NCI-H2029 (cell line): ENCODE results near the gene PDE5A.
"Not testable (repeated sequence)": the region's sequence is repeated elsewhere in the genome, so short reads cannot be mapped to it uniquely, and the experiment has no call there.

ENCODE experiments used
- DNase-seq: peaks from one replicate; lab custom pipeline; 2025; lab: John Stamatoyannopoulos, UW

Gene PDE5A

DNA sequence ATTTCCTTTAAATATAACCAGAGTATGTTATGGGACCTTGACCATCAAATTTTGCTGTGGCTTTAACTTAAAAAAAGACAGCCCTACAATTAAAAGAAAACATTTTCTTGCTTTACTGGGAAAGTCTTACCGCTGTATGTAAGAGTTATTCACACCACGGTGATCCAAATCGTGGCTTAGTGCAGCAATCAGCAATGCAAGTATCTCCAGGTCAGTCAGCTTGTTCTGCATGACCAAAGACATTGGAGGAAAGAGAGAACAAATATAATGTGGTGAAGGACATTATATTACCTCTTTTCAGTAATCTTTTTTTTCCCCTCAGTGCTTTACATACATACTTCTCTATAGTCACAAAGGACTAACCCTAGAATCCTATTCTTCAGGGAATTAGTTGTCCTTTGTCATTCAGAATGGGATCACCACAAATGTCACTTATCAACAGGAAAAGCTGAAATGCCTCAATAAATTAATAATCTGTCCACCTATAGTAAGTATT, 109.6 kb downstream of the PDE5A start:
- no peak for DNase-seq

DNA sequence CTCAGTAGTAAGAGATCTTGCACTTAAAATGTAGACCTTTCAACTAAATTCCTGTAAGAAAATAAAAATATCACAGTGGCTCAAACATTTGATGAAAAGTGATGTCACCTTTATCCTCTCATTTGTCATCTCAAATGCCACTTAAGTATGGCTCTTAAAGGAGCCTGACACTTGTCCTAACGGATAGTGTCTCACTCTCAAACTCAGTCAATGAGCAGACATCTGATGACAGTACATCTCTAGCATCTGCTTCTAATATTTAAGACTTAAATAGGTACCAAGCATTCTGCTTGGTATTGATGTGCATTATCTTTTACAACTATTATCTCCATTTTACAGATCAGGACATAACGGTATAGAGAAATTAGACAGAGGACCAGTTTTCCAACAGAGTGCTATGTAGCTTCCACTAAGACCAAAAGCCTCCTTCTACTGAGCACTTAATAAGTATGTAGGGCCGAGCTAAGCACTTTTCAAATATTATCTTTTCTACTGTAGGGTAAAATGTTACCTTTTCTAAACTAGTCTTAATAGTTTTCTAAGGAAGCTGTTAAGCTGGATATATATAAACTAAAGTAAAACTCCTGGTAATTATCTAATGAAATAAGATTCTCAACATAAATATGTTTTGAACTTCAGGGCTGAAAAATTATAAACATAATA, 110.2 kb downstream of the PDE5A start:
- no peak for DNase-seq

DNA sequence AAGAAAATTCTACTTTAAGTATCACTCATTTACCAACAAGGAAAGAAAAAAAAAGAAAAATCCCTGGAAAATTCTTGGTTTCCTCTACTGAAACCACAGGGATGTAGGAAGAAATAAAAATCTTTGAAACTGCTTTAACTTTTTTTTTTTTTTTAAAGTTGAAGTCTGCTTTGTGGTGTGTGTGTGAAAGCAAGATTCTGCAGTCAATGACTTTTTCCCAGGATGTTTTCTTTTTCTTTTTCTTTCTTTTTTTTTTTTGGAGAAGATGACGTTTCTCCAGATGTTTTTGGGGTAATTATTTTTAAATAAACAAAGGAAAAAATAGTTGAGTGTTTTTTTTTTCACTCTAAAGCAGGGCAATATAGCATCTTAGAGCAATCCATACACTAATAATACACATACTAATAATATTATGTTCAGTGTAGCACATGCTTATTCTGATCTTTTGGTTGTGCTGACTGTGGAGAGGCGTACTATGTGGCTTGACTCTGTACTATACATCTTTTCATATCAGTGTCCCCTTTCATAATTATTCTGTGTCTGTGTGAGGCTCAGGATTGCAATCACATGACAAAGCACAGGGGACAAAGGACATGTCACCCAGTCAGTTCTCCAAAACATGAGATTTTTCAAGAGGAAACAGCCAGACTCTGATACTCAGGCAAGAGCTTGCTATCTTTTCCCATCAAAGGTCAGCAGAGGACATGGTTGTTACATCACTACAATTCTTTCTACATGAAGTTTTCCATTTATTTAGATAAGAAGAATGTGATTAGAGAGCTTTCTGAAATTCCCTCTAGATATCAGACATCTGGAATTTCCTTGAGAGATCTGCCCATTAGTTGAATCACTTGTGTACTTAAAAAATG, 111.0 kb downstream of the PDE5A start:
- no peak for DNase-seq

DNA sequence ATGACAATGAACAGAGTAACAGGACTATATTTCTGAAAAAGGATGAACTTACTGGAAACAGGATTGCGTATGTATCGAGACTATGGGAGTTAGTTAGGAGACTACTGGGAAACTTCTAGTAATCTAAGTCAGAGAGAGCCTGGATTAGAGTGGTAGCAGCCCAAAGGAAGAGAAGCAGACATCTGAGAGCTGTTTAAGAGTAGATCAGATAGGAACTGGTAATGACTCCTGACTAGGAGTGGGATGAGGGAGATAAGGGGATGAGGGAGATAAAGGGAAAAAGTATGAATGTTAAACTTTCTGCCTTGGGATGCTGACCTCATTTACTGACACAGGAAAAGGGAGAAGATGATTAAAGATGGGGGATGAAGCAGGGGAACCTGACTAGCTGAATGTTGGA, 116.2 kb downstream of the PDE5A start:
- DNase-seq = no peak

DNA sequence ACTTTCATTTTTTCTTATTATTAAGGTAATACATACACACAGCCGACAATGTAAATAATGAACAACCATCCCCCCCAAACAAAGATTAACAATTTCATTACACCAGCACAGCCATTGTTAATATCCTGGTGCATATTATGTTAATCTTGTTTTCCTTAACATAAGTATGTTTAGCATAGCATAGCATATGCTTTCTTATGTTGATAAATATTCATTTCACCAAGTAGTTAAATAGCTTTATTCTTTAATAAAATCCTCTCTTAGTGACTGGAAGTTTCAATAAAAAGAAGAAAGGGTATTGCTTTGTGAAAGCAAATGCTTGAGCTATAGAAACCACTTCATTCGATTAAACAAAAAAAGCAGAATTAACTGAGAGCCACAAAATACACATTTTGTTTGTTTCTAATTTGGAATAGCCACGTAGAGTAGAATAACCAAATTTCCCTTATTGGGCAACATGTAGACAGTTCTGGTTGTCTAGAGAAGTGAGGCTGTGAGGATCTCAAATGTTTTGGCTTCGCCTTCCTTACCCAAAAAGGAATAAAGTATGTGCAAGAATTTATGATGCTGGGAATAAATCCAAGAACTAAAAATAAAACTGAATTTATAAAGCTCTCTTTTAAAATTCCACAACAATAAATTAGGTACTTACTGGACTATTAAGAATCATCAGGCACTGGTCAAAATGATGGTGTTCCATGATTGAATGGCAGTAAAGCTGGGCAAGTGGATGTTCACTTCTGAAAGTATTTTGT, 118.0 kb downstream of the PDE5A start:
- no peak for DNase-seq

DNA sequence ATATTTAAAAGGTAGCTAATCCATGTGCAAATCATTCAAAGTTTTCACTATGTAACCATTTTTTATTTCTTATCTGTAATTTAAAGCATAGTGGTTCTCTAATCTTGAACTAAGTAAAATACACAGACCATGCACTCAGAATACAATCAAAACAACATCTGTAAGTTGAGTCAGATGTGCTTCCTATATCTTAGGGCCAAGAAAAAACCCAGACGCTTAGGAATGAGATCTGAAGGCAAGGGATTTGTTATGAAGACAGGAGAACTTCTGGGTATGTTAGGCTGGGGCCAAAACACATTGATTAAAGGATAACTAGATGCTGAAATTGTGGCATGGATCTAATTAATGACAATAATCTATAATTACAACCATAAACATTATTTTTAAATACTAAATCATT, 120.3 kb downstream of the PDE5A start:
- DNase-seq = no peak

DNA sequence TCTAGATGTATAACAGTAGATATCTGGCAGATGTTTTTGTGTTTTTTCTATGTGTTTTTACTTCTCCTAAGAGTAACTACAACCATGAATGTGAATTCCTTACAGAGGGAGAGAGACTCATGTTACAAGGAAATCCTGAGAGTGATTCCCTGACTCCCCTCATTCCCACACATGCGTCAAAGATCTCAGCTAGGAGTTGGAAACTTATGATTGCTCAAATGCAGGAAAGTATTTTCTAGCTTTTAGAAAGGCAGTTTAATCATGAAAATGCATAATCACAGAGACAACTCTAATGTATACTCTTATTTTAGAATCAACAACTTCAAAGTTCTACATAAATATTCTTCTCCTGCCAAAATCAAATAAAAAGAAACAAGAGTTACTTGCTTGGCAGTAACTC, 121.8 kb downstream of the PDE5A start:
- no peak for DNase-seq

DNA sequence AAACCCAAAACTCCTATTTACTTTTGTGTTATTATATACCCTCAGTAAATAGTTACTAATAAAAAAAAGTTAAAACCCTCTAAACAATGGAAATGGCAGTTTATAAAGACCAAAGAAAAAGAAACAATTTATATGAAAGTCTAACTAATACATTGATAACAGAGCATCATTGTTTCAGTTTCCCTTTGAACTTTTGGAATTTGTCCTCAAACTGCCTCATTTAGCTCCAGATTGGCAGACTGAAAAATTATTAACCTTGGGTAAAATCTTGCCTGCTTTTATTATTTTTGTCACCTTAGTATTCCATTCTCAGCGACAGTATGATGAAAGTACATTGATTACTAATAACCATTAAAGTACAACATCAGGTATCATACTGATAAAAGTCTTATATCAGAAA, 124.0 kb downstream of the PDE5A start:
- DNase-seq = no peak

DNA sequence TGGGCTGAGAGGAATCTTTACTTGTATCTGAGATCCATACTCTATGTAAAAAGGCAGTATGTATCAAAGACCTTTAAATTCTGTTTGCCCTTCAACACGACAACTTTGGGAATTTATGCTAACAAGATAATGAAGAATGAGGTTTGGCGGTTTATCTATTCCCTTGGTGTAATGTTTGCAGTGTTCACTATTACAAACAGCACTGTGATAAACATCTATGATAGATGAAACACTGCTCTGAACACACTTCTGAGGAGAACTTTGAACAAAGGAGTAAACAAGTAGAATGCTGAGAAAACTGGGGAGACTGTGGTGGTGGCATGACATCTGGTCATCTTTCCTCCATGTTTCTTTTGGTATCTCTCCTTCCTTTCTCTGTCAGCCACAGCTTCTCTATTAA, 126.9 kb downstream of the PDE5A start:
- no peak for DNase-seq

DNA sequence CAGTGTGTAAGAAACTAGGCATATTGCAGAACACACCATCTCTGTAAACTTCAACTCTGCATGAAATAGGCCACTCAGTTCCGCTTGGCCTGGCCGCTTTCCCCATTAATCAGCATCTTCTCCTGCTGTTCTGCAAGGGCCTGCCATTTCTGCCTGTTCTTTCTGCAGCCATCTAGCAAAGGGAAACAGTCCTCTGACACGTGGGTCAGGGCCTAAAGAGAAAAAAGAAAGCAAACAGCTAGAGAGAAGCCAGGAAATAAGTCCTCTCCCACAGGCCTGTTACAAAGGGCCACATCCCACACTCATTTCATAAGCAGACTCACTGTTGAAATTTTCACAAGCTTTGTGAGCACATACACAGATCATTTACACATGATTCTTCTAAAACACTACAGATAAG, 130.1 kb downstream of the PDE5A start:
- DNase-seq = peak; percentile 10

DNA sequence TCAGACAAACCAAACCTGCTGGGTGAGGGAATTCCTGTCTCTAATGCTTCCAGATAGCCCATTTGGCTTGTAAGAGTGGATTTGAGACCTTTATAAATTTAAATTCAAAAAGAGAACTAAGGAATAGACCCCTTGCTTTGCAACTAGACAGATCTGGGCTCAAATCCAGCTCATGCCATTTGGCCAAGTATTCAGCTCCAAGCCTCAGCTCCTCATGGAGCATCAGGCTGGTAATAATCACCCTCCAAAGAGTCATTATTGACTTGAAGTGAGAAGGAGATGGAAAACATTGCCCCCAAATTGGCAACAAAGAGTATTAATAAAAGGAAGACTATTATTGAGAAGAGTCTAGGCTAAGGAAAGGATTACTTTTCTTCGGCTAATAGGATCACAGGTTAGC, 134.7 kb downstream of the PDE5A start:
- DNase-seq = no peak

DNA sequence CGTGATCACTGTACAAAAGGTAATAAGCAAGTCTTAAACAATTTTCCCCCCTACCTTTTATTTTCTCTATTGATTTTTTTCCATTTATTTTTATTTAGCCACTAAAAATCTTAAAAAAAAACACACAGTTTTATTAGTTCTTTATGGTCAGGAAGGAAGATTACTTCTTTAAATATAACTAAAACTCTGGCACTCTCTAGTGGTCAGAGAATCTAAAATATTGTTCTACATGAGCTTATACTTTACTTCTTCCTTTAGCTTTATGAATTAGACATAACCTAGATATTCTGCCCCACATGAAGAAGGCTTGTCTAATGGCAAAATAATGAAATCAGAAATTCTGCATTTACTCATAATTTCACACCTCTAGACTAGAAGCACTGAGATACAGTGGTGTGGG, 135.2 kb downstream of the PDE5A start:
- no peak for DNase-seq

DNA sequence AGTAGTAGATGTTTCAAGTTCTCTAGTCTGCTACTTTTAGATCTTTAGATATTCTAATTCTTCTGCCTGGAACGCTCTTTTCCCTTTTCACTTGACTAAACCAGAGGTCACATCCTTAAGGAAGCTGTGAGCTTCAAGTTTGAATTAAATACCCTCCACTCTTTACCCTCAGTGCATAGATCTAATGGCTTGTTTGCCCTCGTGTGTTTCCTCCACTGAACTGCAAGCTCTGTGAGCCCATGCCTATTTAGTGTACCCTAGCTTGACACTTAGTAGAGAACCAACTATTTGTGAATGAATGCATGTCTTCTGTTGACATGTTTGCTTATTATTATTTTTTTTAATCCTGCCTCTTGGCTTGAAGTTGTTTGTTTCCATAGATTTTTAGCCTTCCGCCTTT, 138.3 kb downstream of the PDE5A start:
- DNase-seq = no peak

DNA sequence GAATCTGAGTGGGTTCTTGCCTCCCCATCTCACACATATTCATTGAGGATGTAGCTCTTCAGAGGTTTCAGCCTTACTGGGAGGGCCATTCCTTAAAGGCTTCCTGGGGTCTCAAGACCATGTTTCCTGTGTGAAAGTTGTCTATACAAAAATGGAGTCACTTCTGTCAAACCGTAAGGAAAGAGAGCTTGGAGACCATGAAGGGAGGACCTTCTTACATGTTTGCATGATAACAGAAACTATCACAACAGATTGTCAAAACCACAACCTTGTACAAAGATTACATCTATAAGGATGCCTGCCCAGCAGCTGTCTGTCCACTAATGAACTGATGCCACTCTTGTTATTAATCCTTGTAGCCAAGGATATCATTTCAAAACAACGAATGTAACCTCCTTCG, 139.3 kb downstream of the PDE5A start:
- no peak for DNase-seq

DNA sequence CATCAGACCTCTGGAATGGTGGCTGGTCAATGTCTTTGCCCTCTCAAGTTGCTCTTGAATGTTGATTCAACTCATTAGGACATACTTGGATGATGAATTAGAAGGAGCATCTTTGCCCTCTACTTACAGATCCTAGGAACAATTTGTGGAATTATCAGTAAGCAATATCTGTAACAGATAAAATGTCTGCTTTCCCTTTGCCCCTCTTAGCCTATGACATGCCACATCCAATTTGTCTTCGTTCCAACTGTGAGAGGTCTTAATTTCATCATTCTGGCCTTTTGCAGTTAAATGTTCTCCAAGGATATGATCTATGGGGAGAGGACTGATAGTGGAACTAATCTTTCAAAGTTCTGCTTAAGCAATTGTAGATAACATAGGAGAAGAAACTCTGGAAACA, 148.3 kb downstream of the PDE5A start:
- no peak for DNase-seq

DNA sequence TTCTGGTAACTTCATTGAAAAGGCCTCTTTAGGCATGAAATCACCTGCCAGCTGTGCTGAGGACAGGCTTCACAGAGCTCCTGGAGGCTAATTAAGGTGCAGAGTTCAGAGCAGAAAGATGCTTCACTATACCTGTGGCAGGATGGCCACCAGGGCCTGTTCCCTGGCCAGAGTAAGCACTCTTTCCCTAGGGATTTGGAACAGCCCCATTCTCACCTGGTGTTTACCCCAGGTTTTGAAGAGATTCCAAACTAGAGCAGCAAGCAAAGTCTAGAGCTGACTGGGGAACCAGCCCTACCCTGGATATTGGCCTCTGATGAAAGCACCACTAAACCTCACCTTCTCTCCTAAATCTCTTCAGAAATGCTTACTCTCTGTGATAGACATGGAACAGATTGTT, 148.8 kb downstream of the PDE5A start:
- DNase-seq = no peak

DNA sequence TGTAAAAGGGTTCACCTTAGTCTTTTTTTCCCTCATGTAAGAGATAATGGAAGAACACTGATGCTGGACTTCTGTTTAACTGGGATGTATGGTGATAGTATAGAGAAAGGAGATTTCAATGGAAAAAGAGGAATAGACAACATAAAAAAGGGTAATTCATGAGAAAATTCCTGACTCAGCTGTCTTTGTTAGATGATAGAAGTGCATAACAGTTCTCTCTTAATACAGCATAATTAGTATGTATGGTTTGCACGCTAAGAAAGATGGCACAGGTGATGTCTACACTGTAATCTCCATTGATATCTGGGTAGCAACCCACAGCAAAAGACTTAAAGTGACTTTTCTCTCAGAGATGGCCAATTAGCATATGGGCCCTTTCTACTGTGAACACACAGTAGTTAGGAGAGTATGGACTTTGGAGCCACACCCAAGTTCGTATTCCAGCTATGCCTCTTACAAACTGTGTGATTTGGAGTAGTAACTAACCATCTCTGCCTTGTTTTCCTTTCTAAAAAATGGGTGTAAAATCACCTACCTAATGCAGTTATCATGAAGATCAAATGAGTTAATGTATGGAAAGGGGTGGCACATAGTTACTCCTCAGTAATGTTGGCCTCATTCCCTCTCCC, 149.3 kb downstream of the PDE5A start:
- no peak for DNase-seq

DNA sequence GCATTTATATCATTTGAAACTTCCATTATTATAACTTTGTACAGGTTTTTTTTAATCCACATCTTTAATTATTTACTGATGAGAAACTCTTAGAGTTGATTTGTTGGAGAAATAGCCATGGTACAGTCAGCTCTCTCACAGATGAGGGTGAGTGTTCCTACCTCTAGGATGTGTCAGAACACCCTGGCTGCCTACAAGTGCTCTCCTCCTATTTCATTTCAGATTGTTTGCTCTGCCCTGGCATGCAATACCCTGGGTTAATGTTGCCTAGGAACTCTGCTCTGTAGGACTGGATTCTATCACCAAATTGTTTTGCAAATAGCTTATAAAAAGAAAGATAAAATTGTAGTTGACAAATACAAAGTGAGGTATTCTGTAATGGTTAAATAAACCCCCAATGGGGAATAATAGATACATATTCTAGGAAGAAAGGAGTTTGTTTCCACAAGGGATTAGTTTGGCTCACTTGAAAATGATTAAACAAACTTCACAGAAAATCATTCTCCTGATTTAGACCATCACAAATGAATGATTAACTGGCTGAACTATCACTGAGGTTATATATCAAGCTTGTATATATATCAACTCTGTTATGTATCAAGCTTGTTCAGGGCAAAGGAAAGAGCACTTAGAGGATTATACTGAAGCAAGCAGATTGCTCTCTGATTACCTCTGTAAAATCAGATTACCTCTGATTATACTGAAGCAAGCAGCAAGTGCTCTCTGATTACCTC, 150.0 kb downstream of the PDE5A start:
- no peak for DNase-seq

DNA sequence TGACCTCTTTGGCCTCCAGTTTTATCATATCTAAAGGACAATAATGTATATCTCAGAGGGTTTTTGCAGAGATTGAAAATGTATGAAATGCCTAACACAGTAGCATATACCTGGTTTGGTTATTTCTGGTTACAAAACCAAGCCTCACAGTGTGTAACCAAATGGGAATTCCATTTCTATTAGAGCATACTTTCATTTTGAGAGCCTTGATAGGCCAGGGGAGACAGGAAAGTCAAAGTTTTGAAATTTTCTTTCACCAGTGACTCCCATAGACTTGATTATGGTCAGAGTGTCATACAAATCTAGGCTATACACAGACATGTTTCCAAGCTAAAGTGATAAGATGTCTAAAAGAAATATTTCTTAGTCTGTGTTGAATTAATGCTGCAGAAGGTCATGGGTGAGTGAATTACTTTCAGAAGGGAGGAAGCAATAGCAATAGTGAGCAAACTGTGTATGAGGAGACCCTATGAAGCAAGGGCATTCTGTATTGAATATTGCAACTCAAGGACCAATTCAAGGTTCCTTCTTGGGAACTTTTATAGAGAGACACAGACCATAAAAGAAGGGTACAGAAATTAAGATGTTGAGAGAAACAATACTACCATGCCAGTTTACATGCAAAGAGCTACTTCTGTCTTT, 151.1 kb downstream of the PDE5A start:
- no peak for DNase-seq

DNA sequence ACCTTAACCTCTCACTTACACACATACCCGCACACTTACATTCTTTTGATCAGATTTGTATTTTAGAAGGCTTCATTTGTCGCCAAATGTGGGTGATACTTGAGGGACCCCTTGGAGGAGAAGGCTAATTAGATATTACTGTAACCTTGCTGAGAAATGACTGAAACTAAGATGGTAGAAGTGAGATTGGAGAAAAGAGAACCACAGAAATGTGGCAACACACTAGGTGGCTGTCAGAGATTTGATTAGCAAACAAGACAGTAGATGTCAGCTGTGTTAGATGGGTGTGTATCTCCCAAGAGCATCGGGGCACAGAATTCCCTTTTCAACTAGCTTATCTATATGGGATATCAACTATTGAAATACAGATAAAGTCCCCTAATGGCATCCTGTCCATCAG, 157.3 kb downstream of the PDE5A start:
- DNase-seq = no peak

DNA sequence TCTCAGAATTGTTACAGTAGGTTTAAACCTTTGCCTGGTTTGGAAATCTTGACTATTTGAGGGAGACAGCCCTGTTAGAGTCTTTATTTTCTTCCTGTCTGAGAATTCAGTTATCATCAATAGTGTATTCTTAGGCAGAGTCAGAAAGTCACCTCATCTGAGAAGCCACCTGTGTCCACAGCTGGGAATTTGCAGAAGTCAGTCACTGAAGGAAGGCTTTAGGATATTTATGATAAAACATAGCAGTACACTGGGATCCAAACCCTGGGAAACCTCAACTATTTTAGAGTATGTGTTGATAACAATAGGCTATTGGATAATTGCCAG, 157.9 kb downstream of the PDE5A start:
- not testable (repeated sequence) for DNase-seq
